Neutrophil (primary cell): ENCODE results near the gene GAREM1.

Source experiments
- H3K27ac ChIP-seq: fragments of 200-600 bp; sonication (generic); 2 replicates; pipeline ENCODE4 v1.5.1; 2016; ENCODE audit warnings: mild to moderate bottlenecking, moderate library complexity
- H3K27me3 ChIP-seq: fragments of 200-600 bp; sonication (generic); 2 replicates; pipeline ENCODE4 v1.6.0; 2016; ENCODE audit warnings: mild to moderate bottlenecking
- H3K36me3 ChIP-seq: fragments of 200-600 bp; sonication (generic); 2 replicates; pipeline ENCODE4 v1.5.1; 2017
- H3K4me1 ChIP-seq, 2 experiments: fragments of 200-600 bp in 1 of 2; sonication (generic) in 1 of 2; 1 replicate in 1 of 2; 2 replicates in 1 of 2; pipeline versions ENCODE4 v1.5.1 to v1.6.1; 2013 to 2016; ENCODE audit warnings: low read depth in 1 of 2, low read length in 1 of 2, mild to moderate bottlenecking in 1 of 2, moderate library complexity in 1 of 2; ENCODE audit not compliant: control insufficient read depth in 1 of 2, insufficient read depth in 1 of 2
- H3K4me3 ChIP-seq, 2 experiments: fragments of 200-600 bp in 1 of 2; sonication (generic) in 1 of 2; 1 replicate in 1 of 2; 2 replicates in 1 of 2; pipeline ENCODE4 v1.5.1; 2013 to 2016; ENCODE audit warnings: low read depth in 1 of 2, low read length in 1 of 2, mild to moderate bottlenecking in 1 of 2, moderate library complexity in 1 of 2
- H3K9me3 ChIP-seq: fragments of 200-600 bp; sonication (generic); 2 replicates; pipeline ENCODE4 v1.5.1; 2016
- TF ChIP-seq, protein P1 (sequence below): fragments of 200-600 bp; sonication (generic); IDR thresholded peaks from 2 replicates; pipeline ENCODE4 v1.5.1; 2016; ENCODE audit warnings: antibody characterized with exemption

GAREM1 gene

GRCh38 chr18:32443706-32444215, 26.9 kb downstream of the GAREM1 start:
- no peaks in the 10 kb centered on the region for H3K27me3 ChIP-seq
- no peaks in the 10 kb centered on the region for H3K9me3 ChIP-seq
- H3K36me3 ChIP-seq, result no peaks in the 10 kb centered on the region
- TF ChIP-seq, protein P1, sequence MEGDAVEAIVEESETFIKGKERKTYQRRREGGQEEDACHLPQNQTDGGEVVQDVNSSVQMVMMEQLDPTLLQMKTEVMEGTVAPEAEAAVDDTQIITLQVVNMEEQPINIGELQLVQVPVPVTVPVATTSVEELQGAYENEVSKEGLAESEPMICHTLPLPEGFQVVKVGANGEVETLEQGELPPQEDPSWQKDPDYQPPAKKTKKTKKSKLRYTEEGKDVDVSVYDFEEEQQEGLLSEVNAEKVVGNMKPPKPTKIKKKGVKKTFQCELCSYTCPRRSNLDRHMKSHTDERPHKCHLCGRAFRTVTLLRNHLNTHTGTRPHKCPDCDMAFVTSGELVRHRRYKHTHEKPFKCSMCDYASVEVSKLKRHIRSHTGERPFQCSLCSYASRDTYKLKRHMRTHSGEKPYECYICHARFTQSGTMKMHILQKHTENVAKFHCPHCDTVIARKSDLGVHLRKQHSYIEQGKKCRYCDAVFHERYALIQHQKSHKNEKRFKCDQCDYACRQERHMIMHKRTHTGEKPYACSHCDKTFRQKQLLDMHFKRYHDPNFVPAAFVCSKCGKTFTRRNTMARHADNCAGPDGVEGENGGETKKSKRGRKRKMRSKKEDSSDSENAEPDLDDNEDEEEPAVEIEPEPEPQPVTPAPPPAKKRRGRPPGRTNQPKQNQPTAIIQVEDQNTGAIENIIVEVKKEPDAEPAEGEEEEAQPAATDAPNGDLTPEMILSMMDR, result no peak
- H3K27ac ChIP-seq, result no peak overlapping the region
- H3K4me1 ChIP-seq, result no peaks in the 10 kb centered on the region
- no peak overlapping the region for H3K4me3 ChIP-seq

GRCh38 chr18:32443033-32443705, 27.5 kb downstream of the GAREM1 start:
- no peaks in the 10 kb centered on the region for H3K9me3 ChIP-seq
- no peak overlapping the region for H3K27ac ChIP-seq
- no peaks in the 10 kb centered on the region for H3K4me1 ChIP-seq
- no peaks in the 10 kb centered on the region for H3K36me3 ChIP-seq
- H3K27me3 ChIP-seq, result no peaks in the 10 kb centered on the region
- TF ChIP-seq, protein P1, result no peak
- no peak overlapping the region for H3K4me3 ChIP-seq

DNA sequence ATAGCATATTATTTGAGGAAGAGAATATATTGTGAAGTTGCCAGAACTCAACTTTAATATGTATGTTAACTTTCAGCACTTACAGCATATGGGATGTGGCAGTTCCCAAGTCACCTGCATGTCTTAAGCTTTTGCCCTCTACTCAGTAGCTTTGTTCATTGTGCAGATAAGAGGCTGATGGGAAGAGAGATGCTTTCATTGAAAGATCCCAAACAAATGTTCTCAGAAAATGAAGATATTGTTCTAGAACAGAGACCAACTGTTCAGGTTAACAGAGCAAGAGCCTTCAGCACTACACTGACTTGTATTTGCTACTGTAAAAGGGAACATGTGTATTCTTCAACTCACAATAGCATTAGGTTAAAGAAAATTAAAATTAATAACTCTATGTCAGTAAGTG, 28.1 kb downstream of the GAREM1 start:
- H3K4me1 ChIP-seq, result no peaks in the 10 kb centered on the region
- H3K27ac ChIP-seq, result no peak overlapping the region
- H3K27me3 ChIP-seq, result no peaks in the 10 kb centered on the region
- no peaks in the 10 kb centered on the region for H3K9me3 ChIP-seq
- no peaks in the 10 kb centered on the region for H3K36me3 ChIP-seq
- H3K4me3 ChIP-seq, result no peak overlapping the region
- TF ChIP-seq, protein P1, result no peak

GRCh38 chr18:32441533-32441932, 29.1 kb downstream of the GAREM1 start:
- no peaks in the 10 kb centered on the region for H3K27me3 ChIP-seq
- H3K27ac ChIP-seq, result no peak overlapping the region
- no peaks in the 10 kb centered on the region for H3K9me3 ChIP-seq
- TF ChIP-seq, protein P1, result no peak
- no peak overlapping the region for H3K4me3 ChIP-seq
- H3K36me3 ChIP-seq, result no peaks in the 10 kb centered on the region
- H3K4me1 ChIP-seq, result no peaks in the 10 kb centered on the region

DNA sequence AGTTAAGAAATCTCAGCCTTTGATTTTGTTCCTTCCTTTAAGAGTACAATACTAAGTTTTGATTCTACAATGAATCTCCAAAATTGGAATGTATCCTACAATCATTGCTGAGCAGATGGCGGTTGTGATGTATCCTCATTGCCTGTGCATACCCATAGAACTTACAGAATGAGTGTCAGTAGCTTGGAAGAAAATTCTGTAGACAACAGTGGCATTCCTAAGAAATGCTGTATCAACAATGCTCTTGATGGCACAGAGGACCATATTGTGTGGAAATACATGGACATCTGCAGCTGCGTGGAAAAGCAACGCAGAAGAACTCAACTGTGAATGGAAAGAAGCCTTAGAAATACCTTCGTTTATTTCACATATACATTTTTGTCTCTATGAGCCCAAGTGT, 30.2 kb downstream of the GAREM1 start:
- H3K4me3 ChIP-seq, result no peak overlapping the region
- no peaks in the 10 kb centered on the region for H3K4me1 ChIP-seq
- no peaks in the 10 kb centered on the region for H3K36me3 ChIP-seq
- no peaks in the 10 kb centered on the region for H3K9me3 ChIP-seq
- H3K27ac ChIP-seq, result no peak overlapping the region
- H3K27me3 ChIP-seq, result no peaks in the 10 kb centered on the region
- TF ChIP-seq, protein P1, result no peak
